ENCODE data around the gene ARL6IP5. TPM values are rescaled to one million over a fixed set of nuclear protein-coding genes. Genes with fewer than 3 reads are reported as not detected.
A peak's percentile ranks its signal among the peaks of the same experiment; 100 is the strongest.

ARL6IP5 gene
- total and polyA plus RNA-seq, 9 of the 15 experiments (the other 6 are each of a cell fraction or from before 2014, with no cell fraction given) = 10.3 to 54.0 (median 12.7) TPM

- TF ChIP-seq, protein P1, sequence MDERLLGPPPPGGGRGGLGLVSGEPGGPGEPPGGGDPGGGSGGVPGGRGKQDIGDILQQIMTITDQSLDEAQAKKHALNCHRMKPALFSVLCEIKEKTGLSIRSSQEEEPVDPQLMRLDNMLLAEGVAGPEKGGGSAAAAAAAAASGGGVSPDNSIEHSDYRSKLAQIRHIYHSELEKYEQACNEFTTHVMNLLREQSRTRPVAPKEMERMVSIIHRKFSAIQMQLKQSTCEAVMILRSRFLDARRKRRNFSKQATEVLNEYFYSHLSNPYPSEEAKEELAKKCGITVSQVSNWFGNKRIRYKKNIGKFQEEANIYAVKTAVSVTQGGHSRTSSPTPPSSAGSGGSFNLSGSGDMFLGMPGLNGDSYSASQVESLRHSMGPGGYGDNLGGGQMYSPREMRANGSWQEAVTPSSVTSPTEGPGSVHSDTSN (CRISPR knock-in tag; IDR thresholded peaks at IDR 0.05; ENCODE audit: low read depth) = no peak
- TF ChIP-seq, protein P1 (tag; conservative IDR thresholded peaks at IDR 0.05; ENCODE audit: low read depth) = peak; percentile 91
- TF ChIP-seq, protein P2, sequence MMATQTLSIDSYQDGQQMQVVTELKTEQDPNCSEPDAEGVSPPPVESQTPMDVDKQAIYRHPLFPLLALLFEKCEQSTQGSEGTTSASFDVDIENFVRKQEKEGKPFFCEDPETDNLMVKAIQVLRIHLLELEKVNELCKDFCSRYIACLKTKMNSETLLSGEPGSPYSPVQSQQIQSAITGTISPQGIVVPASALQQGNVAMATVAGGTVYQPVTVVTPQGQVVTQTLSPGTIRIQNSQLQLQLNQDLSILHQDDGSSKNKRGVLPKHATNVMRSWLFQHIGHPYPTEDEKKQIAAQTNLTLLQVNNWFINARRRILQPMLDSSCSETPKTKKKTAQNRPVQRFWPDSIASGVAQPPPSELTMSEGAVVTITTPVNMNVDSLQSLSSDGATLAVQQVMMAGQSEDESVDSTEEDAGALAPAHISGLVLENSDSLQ (IDR thresholded peaks at IDR 0.05) = peak; percentile 72
- TF ChIP-seq STAT5A (IDR thresholded peaks at IDR 0.05; ENCODE audit: borderline replicate concordance, low read length) = peak; percentile 27; the same call in 1 of the 2 replicates
- TF ChIP-seq SMARCE1 (IDR thresholded peaks at IDR 0.05) = peak; percentile 46; the same call in 1 of the 2 replicates
- TF ChIP-seq ZHX1 (conservative IDR thresholded peaks at IDR 0.05; ENCODE audit: low read length) = no peak
- TF ChIP-seq TEAD4 (IDR thresholded peaks at IDR 0.05; ENCODE audit: low read length) = peak; percentile 52; the same call in 1 of the 2 replicates
- TF ChIP-seq TEAD4 (CRISPR knock-in tag; IDR thresholded peaks at IDR 0.05; ENCODE audit: borderline replicate concordance) = no peak
- TF ChIP-seq ZNF282 (CRISPR knock-in tag; IDR thresholded peaks at IDR 0.05) = no peak
- 0 out of 4 replicates have a peak, but pooled peaks of 1 of the 2 experiments have one; percentile 21 for TF ChIP-seq ZNF318 (IDR thresholded peaks at IDR 0.05; ENCODE audit: borderline replicate concordance in 1 of 2, low read depth in 1 of 2)
- no peak for TF ChIP-seq MAFG (tag; conservative IDR thresholded peaks at IDR 0.05)
- TF ChIP-seq, protein P3, sequence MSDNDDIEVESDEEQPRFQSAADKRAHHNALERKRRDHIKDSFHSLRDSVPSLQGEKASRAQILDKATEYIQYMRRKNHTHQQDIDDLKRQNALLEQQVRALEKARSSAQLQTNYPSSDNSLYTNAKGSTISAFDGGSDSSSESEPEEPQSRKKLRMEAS (CRISPR knock-in tag; IDR thresholded peaks at IDR 0.05) = no peak
- TF ChIP-seq CBFA2T2 (conservative IDR thresholded peaks at IDR 0.05) = 0 out of 2 replicates have a peak, but pooled peaks have one; percentile 25
These were observed 10.9 kb downstream of the ARL6IP5 start (continued) for GRCh38 chr3:69095636-69096035.

All from K562 (cell line).